ENCODE results near the gene C12orf75.
A peak's percentile ranks its signal among the peaks of the same experiment; 100 is the strongest.

The C12orf75 gene

GRCh38 chr12:105418821-105419291 is 88.4 kb downstream of the C12orf75 start:
- no peak for DNase-seq (ENCODE audit: low spot score)

GRCh38 chr12:105419606-105420005 is 89.1 kb downstream of the C12orf75 start:
- no peak for DNase-seq (ENCODE audit: low spot score)

- DNase-seq (ENCODE audit: low spot score): no peak
These were observed 89.6 kb downstream of the C12orf75 start for GRCh38 chr12:105420046-105420445.

GRCh38 chr12:105420659-105421240 is 90.3 kb downstream of the C12orf75 start:
- peak; percentile 81 for DNase-seq (ENCODE audit: low spot score)

Data from pons (tissue), 1 donor.